Neural crest cell (in vitro differentiated cells): ENCODE data around the gene IL22RA1. TPM values are rescaled to one million over a fixed set of nuclear protein-coding genes. Genes with fewer than 3 reads are reported as not detected.

ENCODE experiments used
- DNase-seq: peaks from one replicate; pipeline ENCODE4 v3.0.0; 2021; ENCODE audit warnings: low read depth, mixed read lengths, low spot score
- H3K27ac Mint-ChIP-seq: one replicate; pipeline ENCODE4 v1.8.0; 2021; ENCODE audit warnings: mild to moderate bottlenecking, mixed read lengths; ENCODE audit not compliant: unreplicated experiment
- H3K27me3 Mint-ChIP-seq: 2 replicates; pipeline ENCODE4 v1.8.0; 2021; ENCODE audit warnings: low read depth, mild to moderate bottlenecking, mixed read lengths
- H3K36me3 Mint-ChIP-seq: 2 replicates; pipeline ENCODE4 v1.8.0; 2021; ENCODE audit warnings: low read depth, mild to moderate bottlenecking, mixed read lengths
- H3K4me1 Mint-ChIP-seq: 2 replicates; pipeline ENCODE4 v1.8.0; 2021; ENCODE audit warnings: mixed read lengths
- H3K4me3 Mint-ChIP-seq: one replicate; pipeline ENCODE4 v1.8.0; 2021; ENCODE audit warnings: mild to moderate bottlenecking, mixed read lengths
- H3K9me3 Mint-ChIP-seq: 2 replicates; pipeline ENCODE4 v1.8.0; 2021; ENCODE audit warnings: mixed read lengths
- total RNA-seq: library from RNA; stranded (reverse); gene quantifications from 2 replicates; pipeline ENCODE4 v1.2.1, GENCODE V29; 2021
- TF ChIP-seq, protein P1 (sequence below): fragments of 200-600 bp; sonication (generic); conservative IDR thresholded peaks from 2 replicates; pipeline ENCODE4 v1.5.0; 2021; ENCODE audit warnings: antibody characterized with exemption, mild to moderate bottlenecking

IL22RA1 gene
- total RNA-seq, 1 donor from 2014 or later: not detected

DNA sequence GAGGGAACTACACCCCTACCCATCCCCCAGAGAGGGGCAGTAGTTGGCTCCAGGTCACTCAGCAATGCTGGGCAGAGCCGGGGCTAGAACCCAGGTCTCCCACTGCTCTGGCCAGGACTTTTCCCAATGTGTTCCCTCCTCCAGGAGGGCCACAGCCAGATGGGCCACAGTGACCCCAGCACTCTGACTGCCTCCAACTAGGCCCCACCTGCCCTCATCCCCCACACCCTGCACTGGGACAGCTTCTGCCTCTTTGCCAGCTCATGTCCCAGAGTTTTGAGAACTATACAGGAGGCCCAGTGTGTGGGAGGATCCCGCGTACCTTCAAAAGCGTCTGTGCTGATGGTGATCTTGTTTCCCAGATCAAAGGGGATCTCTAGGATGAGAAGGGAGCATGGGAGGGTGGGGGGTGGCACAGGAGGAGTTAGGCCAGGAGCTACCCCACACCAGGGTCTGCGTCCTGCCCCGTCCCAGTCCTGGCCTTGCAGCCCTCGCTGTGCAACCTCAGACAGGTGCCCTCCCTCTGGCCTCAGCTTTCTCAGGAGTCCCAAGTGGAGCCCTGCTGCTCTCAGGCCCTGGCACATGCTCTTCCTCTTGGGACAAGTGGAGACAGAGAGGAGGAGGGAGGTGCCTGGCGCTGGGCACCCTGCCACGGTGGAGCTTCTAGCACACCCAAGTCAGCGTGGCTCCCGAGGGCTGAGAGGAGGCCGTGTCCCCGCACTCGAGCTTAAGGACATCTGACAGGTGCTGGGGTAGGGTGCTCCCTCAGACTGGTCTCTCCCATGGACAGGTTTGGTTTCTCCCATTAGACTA lies 53.0 kb downstream of the IL22RA1 start:
- no peaks in the 10 kb centered on the region for H3K9me3 Mint-ChIP-seq
- no peaks in the 10 kb centered on the region for H3K4me1 Mint-ChIP-seq
- no peaks in the 10 kb centered on the region for H3K36me3 Mint-ChIP-seq
- DNase-seq: no peak
- peaks cover 10% of the 10 kb centered on the region for H3K27me3 Mint-ChIP-seq
- no peak overlapping the region for H3K4me3 Mint-ChIP-seq
- H3K27ac Mint-ChIP-seq: no peak overlapping the region
- TF ChIP-seq, protein P1, sequence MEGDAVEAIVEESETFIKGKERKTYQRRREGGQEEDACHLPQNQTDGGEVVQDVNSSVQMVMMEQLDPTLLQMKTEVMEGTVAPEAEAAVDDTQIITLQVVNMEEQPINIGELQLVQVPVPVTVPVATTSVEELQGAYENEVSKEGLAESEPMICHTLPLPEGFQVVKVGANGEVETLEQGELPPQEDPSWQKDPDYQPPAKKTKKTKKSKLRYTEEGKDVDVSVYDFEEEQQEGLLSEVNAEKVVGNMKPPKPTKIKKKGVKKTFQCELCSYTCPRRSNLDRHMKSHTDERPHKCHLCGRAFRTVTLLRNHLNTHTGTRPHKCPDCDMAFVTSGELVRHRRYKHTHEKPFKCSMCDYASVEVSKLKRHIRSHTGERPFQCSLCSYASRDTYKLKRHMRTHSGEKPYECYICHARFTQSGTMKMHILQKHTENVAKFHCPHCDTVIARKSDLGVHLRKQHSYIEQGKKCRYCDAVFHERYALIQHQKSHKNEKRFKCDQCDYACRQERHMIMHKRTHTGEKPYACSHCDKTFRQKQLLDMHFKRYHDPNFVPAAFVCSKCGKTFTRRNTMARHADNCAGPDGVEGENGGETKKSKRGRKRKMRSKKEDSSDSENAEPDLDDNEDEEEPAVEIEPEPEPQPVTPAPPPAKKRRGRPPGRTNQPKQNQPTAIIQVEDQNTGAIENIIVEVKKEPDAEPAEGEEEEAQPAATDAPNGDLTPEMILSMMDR: no peak

GRCh38 chr1:24089027-24089742 lies 53.8 kb downstream of the IL22RA1 start:
- Mint-ChIP-seq H3K36me3 (no peaks in the 10 kb centered on the region), H3K4me1 (no peaks in the 10 kb centered on the region), H3K9me3 (no peaks in the 10 kb centered on the region), H3K27ac (no peak overlapping the region), H3K27me3 (peaks cover 10% of the 10 kb centered on the region), H3K4me3 (no peak overlapping the region)
- DNase-seq: no peak
- TF ChIP-seq, protein P1: no peak

DNA sequence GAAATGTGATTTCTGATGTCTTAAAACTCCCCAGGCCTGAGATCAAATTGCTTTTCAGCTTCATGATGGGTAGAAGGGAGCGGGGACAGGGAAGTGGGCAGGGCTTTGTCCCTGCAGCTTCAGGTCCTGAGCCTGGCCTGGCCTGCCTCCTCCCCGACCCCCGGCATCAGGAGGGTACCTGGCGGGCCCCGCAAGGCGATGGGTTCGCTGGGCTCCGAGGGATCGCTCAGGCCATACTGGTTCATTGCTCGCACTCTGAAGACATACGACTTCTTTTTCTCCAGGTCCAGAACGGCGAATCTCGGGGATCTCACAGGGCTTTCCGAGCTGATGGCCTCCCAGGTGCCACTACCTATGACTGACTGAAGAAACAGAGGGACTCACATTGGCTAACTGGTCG lies 56.5 kb downstream of the IL22RA1 start:
- TF ChIP-seq, protein P1: no peak
- Mint-ChIP-seq H3K36me3 (no peaks in the 10 kb centered on the region), H3K9me3 (no peaks in the 10 kb centered on the region), H3K27me3 (peaks cover 10% of the 10 kb centered on the region), H3K27ac (no peak overlapping the region), H3K4me3 (no peak overlapping the region), H3K4me1 (no peaks in the 10 kb centered on the region)
- no peak for DNase-seq

DNA sequence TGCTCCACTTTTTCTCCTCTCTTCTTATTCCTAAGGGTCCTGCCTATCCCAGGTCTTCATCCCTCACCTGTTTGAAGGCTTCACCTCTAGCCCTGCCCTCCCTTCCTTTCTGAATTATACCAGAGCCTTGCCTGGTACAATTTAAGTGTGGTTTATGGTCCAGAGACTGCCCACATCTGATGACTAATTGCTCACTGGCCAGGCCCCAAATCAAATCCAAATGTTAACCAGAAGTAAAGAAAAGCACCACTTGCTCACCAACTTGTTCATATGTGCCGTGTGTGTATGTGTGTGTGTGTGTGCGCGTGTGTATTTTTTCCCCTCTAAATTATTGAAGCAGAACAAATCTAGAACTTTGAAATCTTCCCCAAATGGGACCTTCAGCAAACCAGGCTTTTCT lies 57.4 kb downstream of the IL22RA1 start:
- TF ChIP-seq, protein P1: no peak
- Mint-ChIP-seq H3K36me3 (no peaks in the 10 kb centered on the region), H3K9me3 (no peaks in the 10 kb centered on the region), H3K4me3 (no peak overlapping the region), H3K4me1 (no peaks in the 10 kb centered on the region), H3K27me3 (peaks cover 10% of the 10 kb centered on the region), H3K27ac (no peak overlapping the region)
- no peak for DNase-seq

DNA sequence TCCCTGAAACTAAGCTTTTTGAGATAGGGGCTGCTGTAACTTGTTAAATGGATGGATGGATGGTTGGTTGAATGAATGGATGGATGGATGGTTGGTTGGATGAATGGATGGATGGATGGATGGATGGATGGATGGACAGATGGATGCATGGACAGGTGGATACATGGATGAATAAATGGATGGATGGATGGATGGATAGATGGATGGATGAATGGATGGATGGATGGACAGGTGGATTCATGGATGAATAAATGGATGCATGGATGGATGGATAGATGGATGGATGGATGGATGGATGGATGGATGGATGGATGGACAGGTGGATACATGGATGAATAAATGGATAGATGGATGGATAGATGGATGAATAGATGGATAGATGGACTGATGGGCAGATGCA lies 57.9 kb downstream of the IL22RA1 start:
- Mint-ChIP-seq H3K27ac (no peak overlapping the region), H3K27me3 (peaks cover 10% of the 10 kb centered on the region), H3K36me3 (no peaks in the 10 kb centered on the region), H3K9me3 (no peaks in the 10 kb centered on the region), H3K4me3 (no peak overlapping the region), H3K4me1 (no peaks in the 10 kb centered on the region)
- DNase-seq: no peak
- TF ChIP-seq, protein P1: no peak
